Measurements from ENCODE around the gene IER5.

Gene IER5

DNA sequence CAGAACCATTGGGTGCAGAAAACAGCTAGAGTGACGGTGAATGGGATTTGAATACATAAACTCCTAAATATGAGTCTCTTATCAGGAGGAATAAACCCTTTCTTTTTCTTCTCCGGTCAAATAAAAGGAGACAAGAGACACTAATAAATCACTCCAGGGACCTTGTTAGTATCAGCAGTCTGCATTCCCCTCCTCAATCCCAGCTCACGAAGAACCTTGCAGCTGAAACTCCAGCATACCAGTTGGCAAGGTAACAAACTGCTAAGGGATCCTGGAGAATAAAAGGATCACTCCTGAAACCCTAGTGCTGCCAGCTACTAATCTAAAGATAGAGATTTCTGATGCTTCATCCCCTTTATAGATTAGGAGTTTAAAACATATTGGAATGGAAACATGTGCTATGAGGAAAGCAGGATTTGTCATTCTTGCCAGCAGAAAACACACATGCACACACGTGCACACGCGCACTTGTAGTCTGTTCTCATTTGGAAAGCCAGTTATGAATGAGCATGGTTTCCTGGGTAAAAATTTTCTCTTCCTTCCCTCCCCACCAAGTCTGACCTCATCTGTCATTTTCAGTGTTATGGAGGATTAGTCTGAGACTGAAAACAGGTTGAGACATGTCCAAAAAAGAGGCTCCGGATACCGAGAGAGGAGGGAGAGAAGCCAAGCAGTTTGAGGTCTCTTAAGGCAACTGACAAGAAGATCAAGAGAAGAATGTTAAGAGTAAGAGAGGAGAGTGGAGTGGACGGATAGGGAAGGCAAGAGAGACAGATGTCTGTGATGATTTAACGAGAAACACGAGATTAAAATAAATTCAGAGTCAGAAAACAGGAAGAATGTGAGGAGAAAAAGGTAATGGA lies 10.9 kb downstream of the IER5 start:
- DNase-seq (ENCODE audit: low spot score) = no peak

- no peak for DNase-seq (ENCODE audit: low spot score)
Observed at GRCh38 chr1:181100015-181100905, 11.8 kb downstream of the IER5 start.

DNA sequence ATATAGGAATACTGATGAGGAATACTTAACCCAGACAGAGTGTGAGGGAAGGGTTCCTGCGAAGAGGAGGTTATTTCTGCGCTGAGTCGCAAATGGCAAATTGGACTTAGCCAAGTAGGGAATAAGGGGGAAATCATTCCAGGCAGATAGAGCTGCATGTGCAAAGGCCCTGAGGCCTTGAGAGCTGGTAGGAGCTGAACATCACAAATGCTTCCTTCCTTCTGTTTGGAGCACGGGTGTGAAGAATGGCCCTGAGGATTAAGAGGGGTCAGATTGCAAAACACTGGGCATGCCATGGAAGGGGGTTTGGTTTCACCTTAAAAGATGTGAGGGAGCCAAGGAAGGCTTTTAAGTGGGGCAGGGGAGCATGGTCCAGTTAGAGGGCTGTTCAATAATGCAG lies 12.4 kb downstream of the IER5 start:
- DNase-seq (ENCODE audit: low spot score) = no peak

DNA sequence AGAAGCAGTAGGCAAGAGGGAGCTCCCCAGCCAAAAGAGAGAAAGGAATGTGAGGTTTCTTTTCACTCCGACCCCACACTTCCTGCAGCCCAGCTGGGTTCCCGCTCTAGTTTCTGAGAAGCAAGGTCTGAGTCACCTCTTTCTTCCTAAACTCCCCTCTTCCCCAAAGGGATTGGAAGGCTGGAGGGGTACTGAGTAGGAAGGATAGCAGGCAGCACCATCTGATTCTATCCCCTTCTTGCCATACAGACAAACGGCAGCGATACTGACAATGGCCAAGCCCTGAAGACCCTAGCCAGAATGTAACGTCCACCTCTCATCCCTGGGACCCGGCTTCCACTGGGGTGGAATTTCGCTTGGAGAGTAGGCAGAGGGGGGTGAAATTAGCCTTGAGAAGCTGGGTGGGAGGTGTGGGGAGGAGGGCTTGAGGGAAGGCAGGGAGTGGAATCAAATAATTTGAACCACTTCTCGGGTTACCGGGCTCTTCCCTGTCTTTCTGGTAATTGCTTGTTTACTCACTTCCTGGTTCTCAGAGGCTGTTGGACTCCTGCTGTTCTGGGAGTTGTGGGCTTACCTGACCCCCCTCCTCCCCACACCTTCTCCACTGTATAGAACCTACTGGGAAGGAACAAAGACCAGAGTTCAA lies 13.2 kb downstream of the IER5 start:
- no peak for DNase-seq (ENCODE audit: low spot score)

DNA sequence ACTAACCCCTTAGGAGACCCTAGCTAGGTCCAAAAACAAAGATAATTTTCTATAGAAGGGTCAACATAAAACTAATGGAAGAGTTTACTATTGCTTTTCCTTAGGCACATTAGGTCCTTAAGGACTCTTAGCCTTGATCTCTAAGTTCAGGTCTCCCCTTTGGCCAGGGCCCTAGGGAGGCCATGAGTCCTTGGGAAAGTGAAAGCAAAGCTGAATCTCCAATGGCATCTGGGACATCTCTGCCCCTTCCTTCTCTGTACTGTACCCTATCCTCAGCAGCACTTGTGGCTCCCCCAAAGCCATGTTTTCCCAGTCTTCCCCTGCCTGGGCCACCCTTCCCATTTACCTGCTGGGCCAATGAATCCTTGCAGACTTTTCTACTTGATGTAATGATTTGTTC lies 14.3 kb downstream of the IER5 start:
- DNase-seq (ENCODE audit: low spot score) = no peak

DNA sequence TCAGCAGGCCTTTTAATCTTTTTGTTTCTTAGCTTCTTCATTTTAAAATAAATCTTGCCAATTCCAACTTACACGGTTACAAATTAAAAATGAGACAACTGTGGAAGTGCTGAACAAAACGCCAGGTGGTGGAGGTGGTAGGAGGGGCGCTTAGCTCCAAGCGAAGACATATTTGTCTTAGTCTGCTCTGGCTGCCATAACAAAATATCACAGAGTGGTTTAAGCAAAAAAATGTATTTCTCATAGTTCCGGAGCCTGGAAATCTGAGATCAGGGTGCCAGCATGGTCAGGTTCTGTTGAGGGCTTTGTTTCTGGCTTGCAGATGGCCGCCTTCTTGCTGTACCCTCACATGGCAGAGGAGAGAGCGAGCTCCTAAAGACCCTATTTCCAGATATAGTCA lies 14.9 kb downstream of the IER5 start:
- no peak for DNase-seq (ENCODE audit: low spot score)

- DNase-seq (ENCODE audit: low spot score) = peak; percentile 40
Observed at GRCh38 chr1:181104042-181104789, 15.7 kb downstream of the IER5 start.

DNA sequence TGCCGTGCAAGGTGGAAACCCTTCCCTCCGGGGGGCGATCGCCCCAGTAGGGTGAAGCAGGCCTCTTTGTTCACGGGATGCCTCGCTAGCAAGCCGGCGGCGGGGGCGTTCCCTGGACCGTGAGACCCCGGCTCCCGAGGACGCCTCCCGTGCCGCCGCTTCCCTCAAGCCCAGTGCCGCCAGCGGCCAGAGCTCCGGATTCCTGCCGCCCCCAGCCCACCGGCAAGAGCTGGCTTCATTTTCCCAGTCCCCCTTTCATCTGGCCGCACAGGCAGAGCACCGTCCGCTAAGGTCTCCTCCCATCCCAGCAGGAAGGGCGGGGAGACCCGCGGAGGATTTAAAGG lies 16.3 kb downstream of the IER5 start:
- no peak for DNase-seq (ENCODE audit: low spot score)

DNA sequence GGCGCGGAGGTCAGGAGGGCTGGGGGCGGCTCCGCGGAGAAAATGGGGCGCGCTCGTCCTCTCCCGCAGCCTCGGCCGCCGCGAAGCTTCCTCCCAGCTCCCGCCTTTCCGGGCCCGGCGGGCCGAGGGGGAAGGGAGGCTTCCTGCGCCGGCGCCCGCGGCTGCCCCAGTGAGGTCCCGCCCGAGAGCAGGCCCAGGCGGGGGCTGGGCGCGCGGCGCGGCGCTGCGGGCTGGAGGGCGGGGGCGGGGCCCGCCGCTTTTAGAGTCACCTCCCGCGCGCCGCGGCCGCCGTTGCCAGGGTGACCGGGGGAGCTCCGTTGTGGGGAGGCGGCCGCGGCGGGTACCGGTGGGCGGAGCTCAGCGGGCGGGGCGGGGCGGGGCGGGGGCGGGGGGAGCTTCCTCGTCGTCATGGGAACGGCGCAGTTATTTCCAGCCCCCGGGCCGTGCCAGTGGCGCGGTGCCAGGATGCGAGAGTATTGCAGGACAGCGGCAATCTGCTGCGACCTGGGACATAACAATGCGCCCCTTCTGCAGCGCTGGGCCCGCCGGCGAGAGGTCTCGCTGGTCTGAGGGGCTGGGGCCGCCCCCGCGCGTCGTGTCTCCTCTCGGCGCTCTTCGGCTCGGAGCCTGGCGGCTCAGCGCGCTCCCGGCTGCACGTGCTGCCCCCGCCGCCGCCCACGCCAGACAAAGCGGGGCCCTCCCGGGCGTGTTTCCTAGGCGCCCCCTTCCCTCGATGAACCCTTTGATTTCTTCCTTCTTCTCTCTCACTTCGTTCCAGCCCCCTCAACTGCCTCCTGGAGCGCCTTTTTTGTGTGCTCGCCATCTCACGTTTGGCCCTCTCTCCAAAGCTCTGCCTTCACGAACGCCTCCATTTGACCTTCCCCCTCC lies 16.9 kb downstream of the IER5 start:
- peak; percentile 95 for DNase-seq (ENCODE audit: low spot score)

- no peak for DNase-seq (ENCODE audit: low spot score)
Observed at GRCh38 chr1:181106022-181106312, 17.5 kb downstream of the IER5 start.

DNA sequence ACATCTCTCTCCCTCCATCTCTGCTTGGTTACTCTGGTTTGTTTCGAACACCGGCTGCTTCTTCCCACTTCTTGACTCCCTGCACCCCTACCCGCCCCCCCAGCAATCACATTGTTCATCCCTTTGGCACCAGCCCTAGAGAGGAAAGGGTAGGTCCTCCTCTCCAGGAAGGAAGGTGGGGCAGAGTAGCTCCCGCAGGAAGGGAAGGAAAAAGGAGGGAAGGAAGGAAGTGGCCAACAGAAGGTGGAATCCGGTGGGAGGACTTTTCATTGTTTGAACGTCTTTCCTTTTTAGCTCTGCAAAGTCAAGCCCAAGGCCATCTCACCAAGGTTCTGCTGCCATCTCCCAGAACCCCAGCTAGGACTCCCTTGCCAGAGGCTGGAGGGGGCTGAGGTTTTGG lies 18.0 kb downstream of the IER5 start:
- no peak for DNase-seq (ENCODE audit: low spot score)

DNA sequence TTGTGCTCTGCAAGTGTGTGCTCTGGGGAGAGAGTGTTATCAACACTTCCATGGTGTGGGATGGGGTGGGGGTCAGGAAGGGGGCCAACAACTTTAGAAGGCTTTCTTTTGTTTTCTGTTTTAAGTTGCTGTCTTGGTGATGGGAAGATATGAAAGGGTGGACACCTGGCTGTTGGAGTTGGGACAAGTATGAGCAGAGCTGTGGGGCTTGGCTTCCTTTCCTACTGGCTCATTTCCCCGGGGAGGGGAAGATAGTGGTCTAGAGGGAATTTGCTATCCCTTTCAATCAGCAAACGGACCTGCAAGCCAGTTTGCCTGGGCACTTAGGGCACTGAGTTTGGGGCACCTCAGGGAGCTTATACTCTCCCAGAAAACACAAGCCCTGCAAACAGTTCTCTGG lies 19.2 kb downstream of the IER5 start:
- no peak for DNase-seq (ENCODE audit: low spot score)

GRCh38 chr1:181108304-181108867 lies 19.9 kb downstream of the IER5 start:
- no peak for DNase-seq (ENCODE audit: low spot score)

DNA sequence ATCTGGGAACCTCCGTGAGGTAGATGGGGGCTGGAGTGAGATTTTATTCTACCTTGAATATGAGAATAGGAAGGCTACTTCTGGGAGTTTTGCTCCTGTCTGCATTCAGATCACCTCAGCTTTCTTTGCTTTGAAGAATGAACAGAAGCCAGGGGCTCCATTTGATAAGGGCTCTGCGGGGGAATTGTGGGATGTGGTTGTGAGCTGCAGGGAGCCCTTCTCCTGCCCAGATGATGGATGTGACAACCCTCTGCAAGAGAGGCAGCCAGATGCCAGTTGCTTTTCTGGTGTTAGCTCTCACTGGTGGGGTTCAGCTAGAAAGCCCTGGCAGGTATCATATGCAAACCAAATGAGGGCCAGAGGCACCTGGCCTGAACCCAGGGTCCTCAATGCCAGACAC lies 21.5 kb downstream of the IER5 start:
- no peak for DNase-seq (ENCODE audit: low spot score)

DNA sequence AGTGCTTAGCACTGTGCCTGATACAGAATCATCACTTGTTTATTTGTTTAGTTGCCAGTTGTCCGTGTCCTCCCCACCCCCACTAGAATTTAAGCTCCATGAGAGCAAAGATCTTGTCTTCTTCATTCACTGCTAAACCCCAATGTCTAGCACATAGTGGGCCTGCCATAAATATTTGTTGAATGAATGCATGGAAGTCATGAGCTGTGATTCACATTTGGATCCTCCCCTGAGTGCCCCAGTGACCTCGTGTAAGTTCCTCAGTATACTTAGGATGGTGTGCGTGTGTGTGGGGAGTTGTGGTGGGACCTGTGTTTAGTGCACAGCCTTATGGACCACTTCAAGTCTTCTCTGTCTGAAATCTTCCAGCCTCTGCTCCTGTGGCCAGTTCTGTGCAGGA lies 23.1 kb downstream of the IER5 start:
- no peak for DNase-seq (ENCODE audit: low spot score)

DNA sequence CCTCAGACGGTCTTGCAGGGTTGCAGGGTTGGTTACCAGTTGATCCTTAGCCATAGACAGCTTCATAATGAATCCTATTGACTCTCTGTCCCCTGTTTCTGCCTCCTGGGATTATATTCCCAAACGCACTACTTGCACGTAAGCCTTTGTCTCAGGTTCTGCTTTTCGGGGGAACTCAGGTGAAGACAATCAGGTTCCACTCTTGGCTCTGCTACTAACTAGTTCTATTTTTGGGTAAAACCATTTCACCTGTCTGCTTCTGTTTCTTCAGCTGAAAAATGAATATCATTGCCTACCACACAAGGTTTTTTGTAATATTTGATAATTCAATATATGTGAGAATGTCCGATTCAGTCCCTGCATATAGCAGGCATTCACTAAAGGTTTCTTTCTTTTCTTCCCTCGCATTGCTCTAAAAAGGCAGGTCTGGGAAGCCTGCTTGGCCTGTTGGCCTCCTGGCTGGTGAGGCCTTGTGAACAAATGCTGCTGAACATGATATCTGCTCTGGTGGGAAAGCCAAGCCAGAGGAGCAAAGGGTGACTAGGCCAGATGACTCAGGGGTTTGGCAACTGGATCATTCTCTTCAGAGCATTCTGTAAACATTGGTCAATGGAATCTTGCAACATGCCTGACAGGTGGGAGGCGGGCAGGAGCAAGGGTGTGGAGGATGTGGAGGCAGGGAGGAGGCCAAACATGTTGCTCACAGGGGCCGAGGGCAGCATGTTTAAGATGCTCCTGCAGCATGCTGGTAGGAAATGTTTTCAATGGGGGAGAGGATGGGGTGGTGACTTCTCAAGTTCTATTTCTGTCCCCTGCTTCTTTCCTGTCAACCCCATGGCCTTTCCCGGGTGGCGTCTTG lies 23.8 kb downstream of the IER5 start:
- no peak for DNase-seq (ENCODE audit: low spot score)

GRCh38 chr1:181113059-181113641 lies 24.6 kb downstream of the IER5 start:
- no peak for DNase-seq (ENCODE audit: low spot score)

- no peak for DNase-seq (ENCODE audit: low spot score)
Observed at GRCh38 chr1:181114574-181115367, 26.3 kb downstream of the IER5 start.

GRCh38 chr1:181115368-181115684 lies 26.8 kb downstream of the IER5 start:
- no peak for DNase-seq (ENCODE audit: low spot score)
